HepG2 (cell line): Measurements from ENCODE around the gene ALOX15. TPM values are rescaled to one million over a fixed set of nuclear protein-coding genes. Genes with fewer than 3 reads are reported as not detected.

Experiments
- AGO2 ChIP-seq: fragments of 200-400 bp; formaldehyde crosslinking; optimal IDR thresholded peaks from 2 replicates; pipeline ENCODE3; 2017; ENCODE audit warnings: mild to moderate bottlenecking, low read depth, low read length, moderate library complexity
- AHDC1 ChIP-seq: sonication (generic); formaldehyde crosslinking; IDR thresholded peaks from 2 replicates; pipeline ENCODE4 v1.5.1; 2020; ENCODE audit warnings: mild to moderate bottlenecking, missing genetic modification reagents, borderline replicate concordance
- BRD4 ChIP-seq: sonication (generic); formaldehyde crosslinking; IDR thresholded peaks from 2 replicates; pipeline ENCODE4 v1.4.0; 2020; ENCODE audit warnings: missing genetic modification reagents
- EP300 ChIP-seq, 3 experiments: sonication (generic) in 1 of 3; formaldehyde crosslinking in 1 of 3; IDR thresholded peaks; 2 replicates each; pipeline versions ENCODE4 v1.5.1 to v1.6.1; 2011 to 2020; ENCODE audit warnings: low read depth in 2 of 3, low read length in 2 of 3, borderline replicate concordance in 1 of 3, improper control_type of control experiment in 1 of 3, mild to moderate bottlenecking in 1 of 3, missing genetic modification reagents in 1 of 3, moderate library complexity in 1 of 3
- EZH2 ChIP-seq: conservative IDR thresholded peaks from 2 replicates; pipeline ENCODE4 v1.6.1; 2012; ENCODE audit warnings: mild to moderate bottlenecking, low read depth, low read length, moderate library complexity
- FOXM1 ChIP-seq: sonication (generic); formaldehyde crosslinking; IDR thresholded peaks from 2 replicates; pipeline ENCODE4 v1.5.0; 2020; ENCODE audit warnings: missing genetic modification reagents
- HNF1A ChIP-seq, 2 experiments: sonication (generic) in 1 of 2; formaldehyde crosslinking in 1 of 2; IDR thresholded peaks; 2 replicates each; pipeline versions ENCODE4 v1.4.0 to v1.6.1; 2016 to 2020; ENCODE audit warnings: borderline replicate concordance in 1 of 2, low read depth in 1 of 2, mild to moderate bottlenecking in 1 of 2, missing genetic modification reagents in 1 of 2
- HNF1B ChIP-seq: sonication (generic); formaldehyde crosslinking; IDR thresholded peaks from 2 replicates; pipeline ENCODE4 v1.5.1; 2020; ENCODE audit warnings: mild to moderate bottlenecking, moderate library complexity, missing genetic modification reagents
- MATR3 ChIP-seq: sonication (generic); formaldehyde crosslinking; IDR thresholded peaks from 2 replicates; pipeline ENCODE4 v1.4.0; 2020; ENCODE audit warnings: missing genetic modification reagents
- NONO ChIP-seq, 2 experiments: fragments of 450-650 bp in 1 of 2; sonication (generic) in 1 of 2; formaldehyde crosslinking in 1 of 2; IDR thresholded peaks in 1 of 2; conservative IDR thresholded peaks in 1 of 2; 2 replicates each; pipeline versions ENCODE4 v1.6.1 to v1.8.0; 2017 to 2022; ENCODE audit warnings: mild to moderate bottlenecking in 1 of 2, missing genetic modification reagents in 1 of 2, moderate library complexity in 1 of 2
- TCF7L2 ChIP-seq: IDR thresholded peaks from 2 replicates; pipeline ENCODE4 v1.6.1; 2011; ENCODE audit warnings: mild to moderate bottlenecking, low read depth, low read length, moderate library complexity
- XRCC5 ChIP-seq: fragments of 200-400 bp; formaldehyde crosslinking; optimal IDR thresholded peaks from 2 replicates; pipeline ENCODE3; 2017; ENCODE audit warnings: mild to moderate bottlenecking, low read length
- ZNF557 ChIP-seq: sonication (generic); formaldehyde crosslinking; IDR thresholded peaks from 2 replicates; pipeline ENCODE4 v1.4.0; 2020; ENCODE audit warnings: missing genetic modification reagents
- ZNF563 ChIP-seq: sonication (generic); formaldehyde crosslinking; IDR thresholded peaks from 2 replicates; pipeline ENCODE4 v1.8.0; 2022; ENCODE audit warnings: mild to moderate bottlenecking, moderate library complexity, missing genetic modification reagents
- ZNF788 ChIP-seq: sonication (generic); formaldehyde crosslinking; IDR thresholded peaks from 2 replicates; pipeline ENCODE4 v1.5.0; 2020; ENCODE audit warnings: mild to moderate bottlenecking, missing genetic modification reagents, borderline replicate concordance
- ZSCAN25 ChIP-seq: sonication (generic); formaldehyde crosslinking; IDR thresholded peaks from 2 replicates; pipeline ENCODE4 v1.8.0; 2022; ENCODE audit warnings: mild to moderate bottlenecking, missing genetic modification reagents
- polyA plus RNA-seq, 8 experiments: library from polyadenylated mRNA; depleted of rRNA in 3 of 8; stranded (reverse) in 7 of 8; unstranded in 1 of 8; fragments of >200 nt; fragmentation: Illumina TruSeq in 4 of 8; extraction: Trizol in 4 of 8; gene quantifications; 2 replicates each; pipeline versions ENCODE4 v1.2.1 to v1.2.3, GENCODE V29; 2011 to 2016; ENCODE audit warnings: low read depth in 4 of 8, missing spikeins in 1 of 8, mixed read lengths in 1 of 8; ENCODE audit not compliant: insufficient read depth in 1 of 8
- total RNA-seq, 5 experiments: library from RNA; depleted of rRNA; stranded (reverse); fragments of >200 nt; fragmentation: Illumina TruSeq; extraction: Trizol; gene quantifications; 2 replicates each; pipeline ENCODE4 v1.2.3, GENCODE V29; 2016; ENCODE audit warnings: low read depth in 1 of 5

Gene ALOX15
- total and polyA plus RNA-seq, 2 of the 13 experiments (the other 11 are each of a cell fraction or from before 2014, with no cell fraction given): 0.04 TPM; not detected in 1

- TF ChIP-seq AHDC1 (CRISPR knock-in tag): no peak
- no peak for TF ChIP-seq NONO (IDR thresholded peaks at IDR 0.05)
- TF ChIP-seq NONO (CRISPR knock-in tag; conservative IDR thresholded peaks at IDR 0.05): no peak
- 0 out of 2 replicates have a peak, but pooled peaks have one; percentile 25 for TF ChIP-seq ZNF563 (CRISPR knock-in tag)
- 0 out of 2 replicates have a peak, but pooled peaks have one; percentile 33 for TF ChIP-seq EZH2
- peak; percentile 20 for TF ChIP-seq XRCC5
- TF ChIP-seq ZSCAN25: peak; percentile 93
- TF ChIP-seq BRD4: no peak
- no peak for TF ChIP-seq ZNF557 (CRISPR knock-in tag)
- 0 out of 2 replicates have a peak, but pooled peaks have one; percentile 21 for TF ChIP-seq ZNF788 (CRISPR knock-in tag)
- no peak for TF ChIP-seq EP300 (IDR thresholded peaks at IDR 0.05; ENCODE audit: low read depth in 2 of 2, low read length in 2 of 2)
- TF ChIP-seq EP300 (CRISPR knock-in tag; IDR thresholded peaks at IDR 0.05; ENCODE audit: borderline replicate concordance): no peak
- no peak for TF ChIP-seq FOXM1 (CRISPR knock-in tag)
- TF ChIP-seq AGO2: peak; percentile 70
- 0 out of 2 replicates have a peak, but pooled peaks have one; percentile 16 for TF ChIP-seq HNF1B (CRISPR knock-in tag)
- no peak for TF ChIP-seq MATR3
- peak; percentile 63 for TF ChIP-seq HNF1A (IDR thresholded peaks at IDR 0.05; ENCODE audit: low read depth)
- TF ChIP-seq HNF1A (CRISPR knock-in tag; IDR thresholded peaks at IDR 0.05; ENCODE audit: borderline replicate concordance): peak; percentile 82; the same call in 1 of the 2 replicates
- no peak for TF ChIP-seq TCF7L2
Observed at GRCh38 chr17:4584917-4585637, 56.4 kb downstream of the ALOX15 start (continued).
